Activated CD8-positive, alpha-beta T cell treated with anti-CD3 and anti-CD28 coated beads for 36 hours (primary cell): Measurements from ENCODE around the gene FANCG. TPM values are rescaled to one million over a fixed set of nuclear protein-coding genes. Genes with fewer than 3 reads are reported as not detected.

Experiments used
- ATAC-seq: fragments of 200-7000 bp; cut with Tn5 transposase; one replicate; pipeline ENCODE4 v1.10.0; 2021; ENCODE audit warnings: mild to moderate bottlenecking, moderate library complexity
- CTCF ChIA-PET: fragments of 350-600 bp; sonication (Branson Sonifier 250); formaldehyde crosslinking; loops from one replicate; lab custom pipeline; 2021; ENCODE audit warnings: antibody characterized with exemption; lab: Charles Lee
- POLR2A ChIA-PET: fragments of 350-600 bp; sonication (Branson Sonifier 250); formaldehyde crosslinking; loops from one replicate; lab custom pipeline; 2021; ENCODE audit warnings: antibody characterized with exemption; lab: Charles Lee
- DNase-seq: peaks from one replicate; pipeline ENCODE4 v3.0.0-alpha.2; 2020
- H3K27ac Mint-ChIP-seq: one replicate; pipeline ENCODE4 v1.8.0; 2021; ENCODE audit warnings: mild to moderate bottlenecking, mixed read lengths
- H3K27me3 Mint-ChIP-seq: one replicate; pipeline ENCODE4 v1.8.0; 2021; ENCODE audit warnings: mixed read lengths
- H3K36me3 Mint-ChIP-seq: one replicate; pipeline ENCODE4 v1.8.0; 2021; ENCODE audit warnings: low read depth, mixed read lengths
- H3K4me1 Mint-ChIP-seq: one replicate; pipeline ENCODE4 v1.8.0; 2021; ENCODE audit warnings: low read depth, mixed read lengths
- H3K4me3 Mint-ChIP-seq: one replicate; pipeline ENCODE4 v1.8.0; 2021; ENCODE audit warnings: mild to moderate bottlenecking, moderate library complexity, mixed read lengths
- H3K9me3 Mint-ChIP-seq: one replicate; pipeline ENCODE4 v1.8.0; 2021; ENCODE audit warnings: mixed read lengths
- intact Hi-C: fragments of 100-400 bp; cut with micrococcal nuclease; formaldehyde crosslinking; loops from one replicate; pipeline ENCODE4 v1.10.0; 2022
- total RNA-seq, 2 experiments: library from RNA; stranded (reverse); gene quantifications; one replicate each; pipeline ENCODE4 v1.2.3, GENCODE V29; 2021
- TF ChIP-seq, protein P1 (sequence below): fragments of 200-600 bp; IDR thresholded peaks from one replicate; pipeline ENCODE4 v1.8.0; 2022; ENCODE audit warnings: antibody characterized with exemption, mild to moderate bottlenecking

The FANCG gene
- total RNA-seq, 2 experiments from 2014 or later = 91.5 to 94.0 TPM

DNA sequence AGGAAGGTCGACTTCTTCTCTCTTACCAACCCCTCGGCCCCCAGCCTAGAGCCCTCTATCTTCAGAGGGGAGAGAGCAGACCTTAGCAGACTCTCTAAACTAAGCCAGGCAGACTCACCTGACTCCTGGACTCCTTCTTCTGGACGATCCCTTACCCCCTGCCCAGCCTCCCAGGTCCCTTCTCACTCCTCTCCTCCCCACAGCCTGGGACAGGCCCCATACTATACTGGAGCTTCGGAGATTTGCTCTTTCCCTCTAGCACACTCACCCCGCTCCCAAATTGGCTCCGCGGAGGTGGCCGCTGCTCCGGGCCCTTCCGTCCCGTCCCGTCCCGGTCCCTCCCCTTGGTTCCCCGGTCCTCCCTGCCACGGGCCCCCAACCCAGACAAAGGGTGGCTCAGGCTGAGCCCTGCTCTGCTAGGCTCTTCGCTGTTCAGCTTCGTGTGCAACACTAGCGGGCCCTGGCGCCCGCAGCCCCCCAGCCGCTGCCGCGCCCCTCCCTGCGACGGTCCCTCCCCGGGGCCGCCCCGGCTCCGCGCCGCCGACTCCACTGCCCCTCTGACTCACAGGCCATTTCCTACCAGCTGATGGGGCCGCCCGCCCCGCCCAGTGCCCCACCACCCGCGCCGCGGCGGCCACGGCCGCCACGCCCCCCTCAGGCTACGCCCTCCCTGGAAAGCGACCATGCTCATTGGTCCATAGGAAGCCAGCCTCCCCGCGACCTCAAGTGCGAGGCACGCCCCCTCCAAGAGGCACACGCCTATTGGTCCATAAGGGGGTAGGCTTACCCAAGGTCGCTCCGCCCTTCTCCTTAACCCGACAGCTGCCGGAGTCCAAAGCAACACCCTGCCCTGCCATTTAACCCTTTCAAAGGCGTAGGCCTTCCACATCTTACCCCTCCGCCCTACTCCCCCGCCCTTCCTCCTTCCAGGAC lies 31.5 kb upstream of the FANCG start:
- Mint-ChIP-seq H3K36me3 (no peaks in the 10 kb centered on the region), H3K9me3 (no peaks in the 10 kb centered on the region), H3K4me3 (peak overlapping the region; percentile 65), H3K27me3 (no peaks in the 10 kb centered on the region), H3K27ac (peak overlapping the region; percentile 70), H3K4me1 (peaks cover 43% of the 10 kb centered on the region)
- DNase-seq (peak; percentile 98), ATAC-seq (peak; percentile 81)
- POLR2A ChIA-PET = interaction anchor here (0.8 to 2.5 kb wide), 8 partner anchors 15 to 621 kb away, joined by 3 to 10 read pairs (median 4); partner anchors contain the start of genes CREB3, FANCG, PIGO and VCP
- intact Hi-C loops = loop anchor here (10.0 kb wide), 1 partner anchor 444 kb away; no protein-coding TSS in a partner anchor
- CTCF ChIA-PET = interaction anchor here (0.8 to 2.9 kb wide), 7 partner anchors 8 to 447 kb away, joined by 3 to 17 read pairs (median 3); partner anchors contain the start of genes FANCG, PIGO and STOML2
- TF ChIP-seq, protein P1, sequence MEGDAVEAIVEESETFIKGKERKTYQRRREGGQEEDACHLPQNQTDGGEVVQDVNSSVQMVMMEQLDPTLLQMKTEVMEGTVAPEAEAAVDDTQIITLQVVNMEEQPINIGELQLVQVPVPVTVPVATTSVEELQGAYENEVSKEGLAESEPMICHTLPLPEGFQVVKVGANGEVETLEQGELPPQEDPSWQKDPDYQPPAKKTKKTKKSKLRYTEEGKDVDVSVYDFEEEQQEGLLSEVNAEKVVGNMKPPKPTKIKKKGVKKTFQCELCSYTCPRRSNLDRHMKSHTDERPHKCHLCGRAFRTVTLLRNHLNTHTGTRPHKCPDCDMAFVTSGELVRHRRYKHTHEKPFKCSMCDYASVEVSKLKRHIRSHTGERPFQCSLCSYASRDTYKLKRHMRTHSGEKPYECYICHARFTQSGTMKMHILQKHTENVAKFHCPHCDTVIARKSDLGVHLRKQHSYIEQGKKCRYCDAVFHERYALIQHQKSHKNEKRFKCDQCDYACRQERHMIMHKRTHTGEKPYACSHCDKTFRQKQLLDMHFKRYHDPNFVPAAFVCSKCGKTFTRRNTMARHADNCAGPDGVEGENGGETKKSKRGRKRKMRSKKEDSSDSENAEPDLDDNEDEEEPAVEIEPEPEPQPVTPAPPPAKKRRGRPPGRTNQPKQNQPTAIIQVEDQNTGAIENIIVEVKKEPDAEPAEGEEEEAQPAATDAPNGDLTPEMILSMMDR = no peak

DNA sequence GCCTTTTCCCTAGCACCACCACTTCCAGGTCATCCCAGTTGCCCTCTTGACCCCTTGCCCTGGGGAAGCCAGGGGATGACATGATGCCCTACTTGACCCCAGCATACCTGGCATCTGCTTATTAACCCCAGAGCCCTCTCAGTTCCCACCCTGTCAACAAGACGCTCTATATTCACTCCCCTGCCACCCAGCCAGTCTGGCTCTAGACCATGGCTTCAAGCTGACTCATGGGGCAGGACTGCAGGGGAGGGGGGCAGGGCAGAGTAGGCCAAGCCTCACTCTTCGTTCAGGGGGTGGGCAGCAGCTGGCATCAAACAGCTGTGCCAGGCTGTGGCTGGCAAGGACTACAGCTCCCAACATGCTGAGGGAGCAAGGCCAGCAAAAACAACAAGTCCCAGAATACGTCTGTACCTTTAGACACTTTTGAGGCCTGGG lies 30.6 kb upstream of the FANCG start:
- ChIA-PET POLR2A (interaction anchor here (0.8 to 2.2 kb wide), 3 partner anchors 14 to 38 kb away, joined by 3 to 9 read pairs (median 4); partner anchors contain the start of genes PIGO and VCP), CTCF (interaction anchor here (0.8 to 2.9 kb wide), 7 partner anchors 13 to 446 kb away, joined by 3 to 17 read pairs (median 3); partner anchors contain the start of genes FANCG and PIGO)
- peak; percentile 9 for DNase-seq
- Mint-ChIP-seq H3K4me3 (peak overlapping the region; percentile 65), H3K36me3 (no peaks in the 10 kb centered on the region), H3K4me1 (peaks cover 41% of the 10 kb centered on the region), H3K27ac (no peak overlapping the region), H3K27me3 (no peaks in the 10 kb centered on the region), H3K9me3 (no peaks in the 10 kb centered on the region)
- TF ChIP-seq, protein P1 = no peak
- intact Hi-C loops = loop anchor here (10.0 kb wide), 1 partner anchor 444 kb away; no protein-coding TSS in a partner anchor
- ATAC-seq = no peak

DNA sequence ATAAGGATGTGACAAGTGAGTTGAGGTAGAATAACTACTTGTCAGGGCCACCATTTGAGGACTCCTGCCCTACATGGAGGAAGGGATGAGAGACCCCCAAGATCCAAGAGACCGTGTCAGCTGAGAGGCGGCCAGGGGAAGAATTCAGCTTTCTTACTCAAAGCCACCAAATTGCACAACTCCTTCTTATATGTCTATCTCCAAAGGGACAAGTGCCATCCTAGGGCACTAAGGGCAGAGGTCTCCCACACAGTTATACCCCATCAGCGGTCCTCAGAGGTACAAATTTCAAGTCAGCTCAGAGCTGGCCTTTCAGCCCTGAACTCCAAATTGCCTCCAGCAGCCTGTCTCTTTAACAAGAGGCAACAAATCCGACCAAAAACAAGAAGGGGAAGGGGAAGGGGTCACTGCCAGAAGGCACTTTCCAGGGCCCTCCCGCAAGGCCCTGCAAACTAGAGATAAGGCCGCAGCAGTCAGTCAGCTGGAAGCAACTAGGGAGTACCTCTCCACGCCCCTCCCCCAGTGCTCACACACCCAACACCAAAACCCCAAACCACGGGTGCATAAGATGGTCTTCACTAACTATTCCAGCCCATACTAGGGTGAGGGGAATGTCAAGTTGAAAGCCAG lies 29.3 kb upstream of the FANCG start:
- DNase-seq (no peak), ATAC-seq (no peak)
- H3K27me3 Mint-ChIP-seq = no peaks in the 10 kb centered on the region
- intact Hi-C loops = no loop called here
- no peak overlapping the region for H3K27ac Mint-ChIP-seq
- no peaks in the 10 kb centered on the region for H3K36me3 Mint-ChIP-seq
- ChIA-PET CTCF (interaction anchor here (1.3 kb wide), 1 partner anchor 17 kb away, joined by 3 read pairs; no protein-coding TSS in a partner anchor), POLR2A (interaction anchor here (1.1 kb wide), 1 partner anchor 12 kb away, joined by 3 read pairs; the partner anchor contains the start of gene PIGO)
- H3K4me3 Mint-ChIP-seq = no peak overlapping the region
- peaks cover 29% of the 10 kb centered on the region for H3K4me1 Mint-ChIP-seq
- TF ChIP-seq, protein P1 = no peak
- H3K9me3 Mint-ChIP-seq = no peaks in the 10 kb centered on the region

DNA sequence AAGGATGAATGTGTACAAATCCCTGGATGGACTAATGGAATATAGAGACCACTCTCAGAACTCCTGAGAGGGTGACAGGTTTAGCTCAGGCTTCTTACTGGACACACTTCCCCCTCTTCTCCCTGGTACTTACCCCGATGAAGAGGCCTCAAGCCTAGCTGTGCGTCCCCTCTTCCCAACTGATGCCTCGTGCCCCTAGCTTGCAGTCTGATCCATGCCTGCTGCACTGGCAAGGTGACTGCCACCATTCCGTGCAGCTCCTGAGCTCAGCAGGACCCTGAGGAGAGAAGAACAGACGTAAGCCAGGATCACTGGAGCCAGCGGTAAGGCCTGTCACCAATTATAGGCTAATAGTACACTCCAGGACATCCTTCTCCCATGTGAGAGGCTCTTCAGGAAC lies 28.7 kb upstream of the FANCG start:
- no peak for ATAC-seq
- no peak overlapping the region for H3K27ac Mint-ChIP-seq
- no peaks in the 10 kb centered on the region for H3K9me3 Mint-ChIP-seq
- TF ChIP-seq, protein P1 = no peak
- H3K27me3 Mint-ChIP-seq = no peaks in the 10 kb centered on the region
- no peaks in the 10 kb centered on the region for H3K36me3 Mint-ChIP-seq
- DNase-seq = no peak
- CTCF ChIA-PET = interaction anchor here (1.3 kb wide), 1 partner anchor 16 kb away, joined by 3 read pairs; no protein-coding TSS in a partner anchor
- POLR2A ChIA-PET = interaction anchor here (1.1 kb wide), 1 partner anchor 12 kb away, joined by 3 read pairs; the partner anchor contains the start of gene PIGO
- H3K4me3 Mint-ChIP-seq = no peak overlapping the region
- intact Hi-C loops = no loop called here
- peaks cover 28% of the 10 kb centered on the region for H3K4me1 Mint-ChIP-seq
